CD4-positive, alpha-beta T cell (primary cell): ENCODE measurements around the gene PRPF31. TPM values are rescaled to one million over a fixed set of nuclear protein-coding genes. Genes with fewer than 3 reads are reported as not detected.

ENCODE experiments used
- ATAC-seq: fragments of 200-7000 bp; cut with Tn5 transposase; one replicate; pipeline ENCODE4 v1.10.0; 2022; ENCODE audit warnings: mild to moderate bottlenecking; ENCODE audit not compliant: poor library complexity
- CTCF ChIA-PET: fragments of 350-600 bp; sonication (Branson Sonifier 250); formaldehyde crosslinking; loops from one replicate; lab custom pipeline; 2021; ENCODE audit warnings: antibody characterized with exemption, inconsistent platforms; lab: Charles Lee
- POLR2A ChIA-PET: fragments of 350-600 bp; sonication (Branson Sonifier 250); formaldehyde crosslinking; loops from one replicate; lab custom pipeline; 2021; ENCODE audit warnings: antibody characterized with exemption, inconsistent platforms; lab: Charles Lee
- DNase-seq, 14 experiments: peaks; one replicate each; pipeline ENCODE4 v3.0.0-alpha.2; 2013 to 2020; ENCODE audit warnings: mixed read lengths in 2 of 14
- H3K27ac ChIP-seq, 2 donors: one replicate each; pipeline versions ENCODE4 v1.5.1 to v1.7.0; 2013; ENCODE audit warnings: low read length in 2 of 2, low read depth in 1 of 2, mild to moderate bottlenecking in 1 of 2
- H3K27me3 ChIP-seq, 2 experiments: 1 replicate in 1 of 2; 2 replicates in 1 of 2; pipeline versions ENCODE4 v1.6.1 to v1.7.0; 2013; ENCODE audit warnings: low read length in 2 of 2, control low read depth in 1 of 2, mild to moderate bottlenecking in 1 of 2, moderate library complexity in 1 of 2; ENCODE audit not compliant: insufficient read depth in 2 of 2, control insufficient read depth in 1 of 2
- H3K36me3 ChIP-seq: one replicate; pipeline ENCODE4 v1.6.1; 2013; ENCODE audit warnings: low read length, control low read depth; ENCODE audit not compliant: insufficient read depth
- H3K4me1 ChIP-seq: one replicate; pipeline ENCODE4 v1.6.1; 2013; ENCODE audit warnings: low read length, control low read depth; ENCODE audit not compliant: insufficient read depth
- H3K4me3 ChIP-seq: one replicate; pipeline ENCODE4 v1.5.1; 2013; ENCODE audit warnings: mild to moderate bottlenecking, low read length, moderate library complexity
- H3K9me3 ChIP-seq, 2 experiments: 1 replicate in 1 of 2; 2 replicates in 1 of 2; pipeline versions ENCODE4 v1.6.1 to v1.7.0; 2013; ENCODE audit warnings: low read length in 2 of 2, mild to moderate bottlenecking in 2 of 2, control low read depth in 1 of 2, moderate library complexity in 1 of 2; ENCODE audit not compliant: control insufficient read depth in 1 of 2, insufficient read depth in 1 of 2
- H3K27ac Mint-ChIP-seq: one replicate; pipeline ENCODE4 v1.8.0; 2020; ENCODE audit warnings: mixed read lengths
- H3K27me3 Mint-ChIP-seq: one replicate; pipeline ENCODE4 v1.8.0; 2021; ENCODE audit warnings: mixed read lengths
- H3K36me3 Mint-ChIP-seq: one replicate; pipeline ENCODE4 v1.8.0; 2021; ENCODE audit warnings: low read depth, mixed read lengths
- H3K4me1 Mint-ChIP-seq: one replicate; pipeline ENCODE4 v1.8.0; 2021; ENCODE audit warnings: low read depth, mixed read lengths
- H3K4me3 Mint-ChIP-seq: one replicate; pipeline ENCODE4 v1.8.0; 2020; ENCODE audit warnings: mild to moderate bottlenecking, mixed read lengths
- H3K9me3 Mint-ChIP-seq: one replicate; pipeline ENCODE4 v1.8.0; 2020; ENCODE audit warnings: mixed read lengths
- intact Hi-C, 2 experiments: fragments of 100-400 bp; cut with DNase I in 1 of 2; cut with micrococcal nuclease in 1 of 2; formaldehyde crosslinking; loops; one replicate each; pipeline versions ENCODE4 v1.15.1 to v1.9.0; 2023 to 2025; cut with DNase I, micrococcal nuclease
- total RNA-seq, 174 experiments: library from RNA in 2 of 174; stranded (reverse) in 2 of 174; gene quantifications; one replicate each; pipeline ENCODE4 v1.2.3 and lab custom pipeline; 2021 to 2026
- TF ChIP-seq, protein P1 (sequence below): fragments of 200-600 bp; IDR thresholded peaks from one replicate; pipeline ENCODE4 v1.8.0; 2022; ENCODE audit warnings: antibody characterized with exemption, mild to moderate bottlenecking

The PRPF31 gene
- total RNA-seq, 2 experiments from 2014 or later = 52.9 to 55.9 TPM

DNA sequence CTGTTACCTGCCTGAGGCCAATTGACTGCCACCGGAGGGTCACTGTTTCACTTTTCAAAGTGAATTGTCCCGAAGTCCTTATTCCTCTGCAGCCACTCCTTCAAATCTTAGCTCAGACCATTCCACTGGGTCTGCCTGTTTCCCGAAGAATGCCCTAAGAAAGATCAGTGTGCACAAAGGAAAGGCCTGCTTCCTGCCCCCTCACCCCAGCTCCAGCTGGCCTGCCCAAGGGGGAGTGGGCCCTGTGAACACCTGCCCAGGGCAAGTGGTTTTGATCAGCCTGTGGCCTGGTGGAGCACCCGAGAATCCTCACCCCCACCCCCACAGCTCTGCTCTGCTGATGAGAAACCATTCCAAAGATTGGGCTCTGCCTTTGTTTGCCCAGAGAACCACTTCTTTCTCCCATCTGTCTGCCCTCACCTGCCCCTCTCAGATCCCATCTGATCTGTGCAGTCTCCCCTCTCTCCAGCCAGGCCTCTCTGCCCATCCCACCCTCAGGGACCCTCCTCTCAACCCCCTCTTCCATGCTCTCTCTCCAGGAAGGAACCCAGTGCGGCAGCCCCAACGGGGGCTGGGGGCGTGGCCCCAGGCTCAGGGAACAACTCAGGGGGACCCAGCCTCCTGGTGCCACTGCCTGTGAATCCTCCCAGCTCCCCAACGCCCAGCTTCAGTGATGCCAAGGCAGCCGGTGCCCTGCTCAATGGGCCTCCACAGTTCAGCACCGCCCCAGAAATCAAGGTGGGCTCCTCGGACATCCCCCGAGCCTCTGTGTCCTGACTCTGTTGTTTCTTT, 33.7 kb downstream of the PRPF31 start:
- H3K4me1 ChIP-seq = peaks cover 13% of the 10 kb centered on the region
- DNase-seq (no peak), ATAC-seq (no peak)
- POLR2A ChIA-PET = interaction anchor here (1.4 to 2.8 kb wide), 2 partner anchors 10 to 12 kb away, joined by 3 to 20 read pairs; partner anchors contain the start of genes CNOT3 and LENG1
- Mint-ChIP-seq H3K27me3 (no peaks in the 10 kb centered on the region), H3K4me1 (peaks cover 15% of the 10 kb centered on the region), H3K4me3 (no peak overlapping the region), H3K27ac (no peak overlapping the region), H3K36me3 (peaks cover 91% of the 10 kb centered on the region), H3K9me3 (no peaks in the 10 kb centered on the region)
- H3K4me3 ChIP-seq = no peak overlapping the region
- no peak overlapping the region for H3K27ac ChIP-seq
- H3K9me3 ChIP-seq = no peaks in the 10 kb centered on the region
- CTCF ChIA-PET = no interaction called here
- intact Hi-C loops = no loop called here
- H3K27me3 ChIP-seq = no peaks in the 10 kb centered on the region
- TF ChIP-seq, protein P1, sequence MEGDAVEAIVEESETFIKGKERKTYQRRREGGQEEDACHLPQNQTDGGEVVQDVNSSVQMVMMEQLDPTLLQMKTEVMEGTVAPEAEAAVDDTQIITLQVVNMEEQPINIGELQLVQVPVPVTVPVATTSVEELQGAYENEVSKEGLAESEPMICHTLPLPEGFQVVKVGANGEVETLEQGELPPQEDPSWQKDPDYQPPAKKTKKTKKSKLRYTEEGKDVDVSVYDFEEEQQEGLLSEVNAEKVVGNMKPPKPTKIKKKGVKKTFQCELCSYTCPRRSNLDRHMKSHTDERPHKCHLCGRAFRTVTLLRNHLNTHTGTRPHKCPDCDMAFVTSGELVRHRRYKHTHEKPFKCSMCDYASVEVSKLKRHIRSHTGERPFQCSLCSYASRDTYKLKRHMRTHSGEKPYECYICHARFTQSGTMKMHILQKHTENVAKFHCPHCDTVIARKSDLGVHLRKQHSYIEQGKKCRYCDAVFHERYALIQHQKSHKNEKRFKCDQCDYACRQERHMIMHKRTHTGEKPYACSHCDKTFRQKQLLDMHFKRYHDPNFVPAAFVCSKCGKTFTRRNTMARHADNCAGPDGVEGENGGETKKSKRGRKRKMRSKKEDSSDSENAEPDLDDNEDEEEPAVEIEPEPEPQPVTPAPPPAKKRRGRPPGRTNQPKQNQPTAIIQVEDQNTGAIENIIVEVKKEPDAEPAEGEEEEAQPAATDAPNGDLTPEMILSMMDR = no peak
- H3K36me3 ChIP-seq = peaks cover 92% of the 10 kb centered on the region

GRCh38 chr19:54151362-54152035, 35.9 kb downstream of the PRPF31 start:
- ChIA-PET CTCF (no interaction called here), POLR2A (interaction anchor here (1.0 to 2.8 kb wide), 3 partner anchors 8 to 15 kb away, joined by 3 to 20 read pairs (median 9); partner anchors contain the start of genes CNOT3 and LENG1)
- peaks cover 88% of the 10 kb centered on the region for H3K36me3 Mint-ChIP-seq
- no peak overlapping the region for H3K27ac Mint-ChIP-seq
- no peak overlapping the region for H3K4me3 Mint-ChIP-seq
- H3K4me1 Mint-ChIP-seq = peaks cover 25% of the 10 kb centered on the region
- Histone ChIP-seq H3K27ac (no peak overlapping the region), H3K4me3 (no peak overlapping the region), H3K36me3 (peaks cover 92% of the 10 kb centered on the region), H3K4me1 (peaks cover 35% of the 10 kb centered on the region), H3K27me3 (no peaks in the 10 kb centered on the region), H3K9me3 (no peaks in the 10 kb centered on the region)
- no peaks in the 10 kb centered on the region for H3K27me3 Mint-ChIP-seq
- DNase-seq (no peak), ATAC-seq (no peak)
- intact Hi-C loops = no loop called here
- no peaks in the 10 kb centered on the region for H3K9me3 Mint-ChIP-seq
- TF ChIP-seq, protein P1 = no peak

DNA sequence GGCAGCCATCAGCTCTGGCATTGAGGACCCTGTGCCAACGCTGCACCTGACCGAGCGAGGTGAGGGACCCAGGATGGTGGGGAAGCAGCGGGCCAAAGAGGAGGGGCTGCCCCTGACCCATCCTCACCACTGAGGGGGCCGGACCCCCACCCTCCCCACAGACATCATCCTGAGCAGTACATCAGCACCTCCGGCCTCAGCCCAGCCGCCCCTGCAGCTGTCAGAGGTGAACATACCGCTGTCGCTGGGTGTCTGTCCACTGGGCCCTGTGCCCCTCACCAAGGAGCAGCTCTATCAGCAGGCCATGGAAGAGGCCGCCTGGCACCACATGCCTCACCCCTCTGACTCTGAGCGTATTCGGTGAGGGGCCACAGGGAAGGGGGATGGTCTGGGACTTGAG, 36.7 kb downstream of the PRPF31 start:
- Mint-ChIP-seq H3K27me3 (no peaks in the 10 kb centered on the region), H3K4me3 (no peak overlapping the region), H3K9me3 (no peaks in the 10 kb centered on the region), H3K27ac (no peak overlapping the region), H3K4me1 (peaks cover 30% of the 10 kb centered on the region), H3K36me3 (peaks cover 88% of the 10 kb centered on the region)
- no peak for ATAC-seq
- TF ChIP-seq, protein P1 = no peak
- intact Hi-C loops = no loop called here
- no peaks in the 10 kb centered on the region for H3K9me3 ChIP-seq
- no peaks in the 10 kb centered on the region for H3K27me3 ChIP-seq
- POLR2A ChIA-PET = interaction anchor here (1.0 to 2.8 kb wide), 2 partner anchors 13 to 15 kb away, joined by 3 to 20 read pairs; partner anchors contain the start of gene CNOT3
- no peak for DNase-seq
- CTCF ChIA-PET = no interaction called here
- H3K36me3 ChIP-seq = peaks cover 92% of the 10 kb centered on the region
- peaks cover 40% of the 10 kb centered on the region for H3K4me1 ChIP-seq
- H3K4me3 ChIP-seq = no peak overlapping the region
- no peak overlapping the region for H3K27ac ChIP-seq
